Ovary (tissue), 10 donors: ENCODE measurements around the gene KIF19. TPM values are rescaled to one million over a fixed set of nuclear protein-coding genes. Genes with fewer than 3 reads are reported as not detected.
"Not testable (repeated sequence)": the region's sequence is repeated elsewhere in the genome, so short reads cannot be mapped to it uniquely, and the experiment has no call there.

ENCODE experiments used
- DNase-seq, 5 donors: peaks; one replicate each; pipeline ENCODE4 v3.0.0-alpha.2; 2019 to 2020
- H3K27ac ChIP-seq, 2 donors: fragments of 200-600 bp; one replicate each; pipeline versions ENCODE4 v1.5.1 to v1.8.0; 2019 to 2022
- H3K27me3 ChIP-seq: fragments of 200-600 bp; one replicate; pipeline ENCODE4 v1.8.0; 2022
- H3K36me3 ChIP-seq: fragments of 200-600 bp; sonication (generic); one replicate; pipeline ENCODE4 v1.5.1; 2019
- H3K4me1 ChIP-seq: one replicate; pipeline ENCODE4 v1.8.1; 2013; ENCODE audit warnings: mild to moderate bottlenecking, moderate library complexity; ENCODE audit not compliant: insufficient read depth
- H3K4me3 ChIP-seq: fragments of 200-600 bp; sonication (generic); one replicate; pipeline ENCODE4 v1.5.1; 2017
- H3K9me3 ChIP-seq, 2 donors: fragments of 200-600 bp in 1 of 2; sonication (generic) in 1 of 2; one replicate each; pipeline versions ENCODE4 v1.5.1 to v1.8.1; 2013 to 2019; ENCODE audit warnings: mild to moderate bottlenecking in 1 of 2, moderate library complexity in 1 of 2
- CTCF ChIP-seq, 3 donors: fragments of 450-650 bp in 2 of 3; fragments of 200-600 bp in 1 of 3; IDR thresholded peaks; one replicate each; pipeline versions ENCODE4 v1.5.1 to v1.8.0; 2016 to 2022; ENCODE audit warnings: antibody characterized with exemption in 3 of 3, mild to moderate bottlenecking in 1 of 3
- EP300 ChIP-seq: sonication (generic); formaldehyde crosslinking; IDR thresholded peaks from one replicate; pipeline ENCODE4 v1.6.1; 2017; ENCODE audit warnings: antibody characterized with exemption
- POLR2A ChIP-seq: fragments of 450-650 bp; IDR thresholded peaks from one replicate; pipeline ENCODE4 v1.6.1; 2017; ENCODE audit warnings: antibody characterized with exemption, mild to moderate bottlenecking, moderate library complexity
- WGBS, 3 donors: extraction: QIAGEN DNeasy Blood & Tissue Kit in 1 of 3; methylation state at CpG; one replicate each; pipeline versions ENCODE4 v1.1.5 to v1.1.7; 2013 to 2017; 5-methylcytosine and 5-hydroxymethylcytosine counted together
- intact Hi-C, 4 donors: fragments of 100-400 bp; cut with DNase I; formaldehyde crosslinking; loops; one replicate each; pipeline versions ENCODE4 v1.11.0 to v1.15.1; 2022 to 2023
- long read RNA-seq, 3 donors: library from polyadenylated mRNA in 2 of 3; unstranded in 2 of 3; transcript quantifications; one replicate each; pipeline ENCODE4 v2.0.0 and lab custom pipeline, GENCODE V29; 2021 to 2026
- polyA plus RNA-seq, 2 donors: library from polyadenylated mRNA; stranded (reverse); fragments of 200-250 nt in 1 of 2; fragments of 350-450 nt in 1 of 2; fragmentation: Illumina TruSeq in 1 of 2; extraction: RNeasy Lipid Tissue Mini Kit (QIAGEN cat#74804) in 1 of 2; gene quantifications; one replicate each; pipeline ENCODE4 v1.2.3, GENCODE V29; 2013 to 2014
- total RNA-seq, 7 donors: library from RNA; depleted of rRNA in 2 of 7; stranded (reverse); fragments of >200 nt in 2 of 7; fragmentation: NEBNext Ultra II Directional in 3 of 7; extraction: Animal tissue kit (Norgen Biotek cat#: 25700) in 3 of 7; gene quantifications; one replicate each; pipeline versions ENCODE4 v1.1.0 to v1.2.4, GENCODE V29; 2016 to 2023
- donor health status: DM: no; HTN: no; CAD: no; lungs with moderate emphysema.
- donor health status: DM: no; HTN: no; CAD: no.
- donor health status: Bipolar disorder and iron deficiency.
- donor health status: DM: yes; HTN: yes; CAD: no.
- donor health status: DM: no; HTN: no; CAD: no.
- donor health status: DM: yes; HTN: yes; CAD: no.

Gene KIF19
- total RNA-seq: 10 to 100 TPM in 1 of 7 donors, 1 to 10 TPM in 3, under 1 TPM in 2, not detected in 1; 0.33 to 15.0 (median 1.4) TPM
- under 1 TPM in 1 of 2 donors, not detected in 1; 0.54 TPM for polyA plus RNA-seq
- long read RNA-seq, donor 1: 0 reads
- long read RNA-seq, donor 2: 0 reads
- long read RNA-seq, donor 3, partial matches to known transcripts: 0 of 6 reads
- long read RNA-seq, donor 3, other reads (novel, unspliced or antisense): 1 of 6 reads

GRCh38 chr17:74325743-74326379 is at the start of gene KIF19:
Gene KIF19, plus strand, starts transcription at chr17:74326226. Its CDS starts 124 bp downstream, at chr17:74326350.
- Histone ChIP-seq H3K4me1 (peaks cover 3% of the 10 kb centered on the region), H3K36me3 (no peaks in the 10 kb centered on the region), H3K27ac (no peak within 1 kb of the TSS), H3K4me3 (peak within 1 kb of the TSS; percentile 21), H3K27me3 (no peaks in the 10 kb centered on the region), H3K9me3 (no peaks in the 10 kb centered on the region)
- WGBS, 3 donors: 3 to 7% (median 6%) methylated on average over 45 to 73 of the region's 73 CpGs
- intact Hi-C loops: no loop called here
- TF ChIP-seq POLR2A (no peak), CTCF (IDR thresholded peaks at IDR 0.05) (no peak), EP300 (no peak)
- DNase-seq: no peak

- TF ChIP-seq CTCF (IDR thresholded peaks at IDR 0.05) (no peak), EP300 (no peak), POLR2A (no peak)
- Histone ChIP-seq H3K36me3 (no peaks in the 10 kb centered on the region), H3K4me3 (no peak overlapping the region), H3K27ac (peak overlapping the region in 1 of 2 donors; percentile 44), H3K4me1 (peaks cover 13% of the 10 kb centered on the region), H3K27me3 (no peaks in the 10 kb centered on the region), H3K9me3 (no peaks in the 10 kb centered on the region)
- 20 to 22% (median 21%) methylated on average over 5 of the region's 5 CpGs for WGBS, 3 donors
- intact Hi-C loops: loop anchor here in 2 of 4 donors (2.0 to 5.0 kb wide), 2 partner anchors 62 to 64 kb away; partner anchors contain the start of gene TTYH2 (in 1 of the 2)
- DNase-seq: peak in 3 of 5 donors; percentile 34 to 57 (median 46)
Observed at GRCh38 chr17:74276541-74277009, 49.5 kb upstream of the KIF19 start.

GRCh38 chr17:74277935-74278334 is 48.1 kb upstream of the KIF19 start:
- TF ChIP-seq POLR2A (no peak), CTCF (IDR thresholded peaks at IDR 0.05) (no peak), EP300 (no peak)
- no peak for DNase-seq
- peaks cover 13% of the 10 kb centered on the region for H3K4me1 ChIP-seq
- H3K27ac ChIP-seq: no peak overlapping the region
- no peaks in the 10 kb centered on the region for H3K9me3 ChIP-seq
- 74 to 83% (median 80%) methylated on average over 1 of the region's 1 CpG for WGBS, 3 donors
- intact Hi-C loops: loop anchor here in 2 of 4 donors (2.0 to 5.0 kb wide), 2 partner anchors 63 to 66 kb away; partner anchors contain the start of gene TTYH2 (in 1 of the 2)
- no peak overlapping the region for H3K4me3 ChIP-seq
- H3K27me3 ChIP-seq: no peaks in the 10 kb centered on the region
- H3K36me3 ChIP-seq: no peaks in the 10 kb centered on the region

- H3K27ac ChIP-seq, H3K36me3 ChIP-seq, DNase-seq, H3K9me3 ChIP-seq, H3K27me3 ChIP-seq, H3K4me3 ChIP-seq: not testable (repeated sequence)
- H3K4me1 ChIP-seq: peaks cover 13% of the 10 kb centered on the region
- WGBS, 3 donors: 80 to 94% (median 85%) methylated on average over 7 of the region's 7 CpGs
- intact Hi-C loops: loop anchor here in 1 of 4 donors (5.0 kb wide), 1 partner anchor 67 kb away; the partner anchor contains the start of gene TTYH2
Observed at GRCh38 chr17:74279617-74280016, 46.4 kb upstream of the KIF19 start.

GRCh38 chr17:74280093-74280513 is 45.9 kb upstream of the KIF19 start:
- Histone ChIP-seq H3K9me3 (no peaks in the 10 kb centered on the region), H3K4me1 (peaks cover 10% of the 10 kb centered on the region), H3K36me3 (no peaks in the 10 kb centered on the region), H3K27ac (no peak overlapping the region), H3K4me3 (no peak overlapping the region), H3K27me3 (no peaks in the 10 kb centered on the region)
- no peak for DNase-seq
- intact Hi-C loops: no loop called here
- WGBS, 3 donors: 92 to 99% (median 93%) methylated on average over 9 of the region's 9 CpGs
- TF ChIP-seq CTCF (IDR thresholded peaks at IDR 0.05) (no peak), EP300 (no peak), POLR2A (no peak)
